C4-2B (cell line): ENCODE results near the gene PRKCE.
A peak's percentile ranks its signal among the peaks of the same experiment; 100 is the strongest.

Source experiments
- H3K27ac ChIP-seq: fragments of 450-650 bp; 2 replicates; pipeline ENCODE4 v1.5.1; 2017
- CTCF ChIP-seq: fragments of 450-650 bp; conservative IDR thresholded peaks from 2 replicates; pipeline ENCODE4 v1.5.1; 2017; ENCODE audit warnings: mild to moderate bottlenecking
- ZFX ChIP-seq: fragments of 450-650 bp; IDR thresholded peaks from 2 replicates; pipeline ENCODE4 v1.6.1; 2017

PRKCE gene

GRCh38 chr2:46042711-46043110 lies 391.2 kb downstream of the PRKCE start:
- peak overlapping the region; percentile 70 for H3K27ac ChIP-seq
- TF ChIP-seq CTCF, result no peak; the same call in 1 of the 2 replicates
- TF ChIP-seq ZFX, result no peak

DNA sequence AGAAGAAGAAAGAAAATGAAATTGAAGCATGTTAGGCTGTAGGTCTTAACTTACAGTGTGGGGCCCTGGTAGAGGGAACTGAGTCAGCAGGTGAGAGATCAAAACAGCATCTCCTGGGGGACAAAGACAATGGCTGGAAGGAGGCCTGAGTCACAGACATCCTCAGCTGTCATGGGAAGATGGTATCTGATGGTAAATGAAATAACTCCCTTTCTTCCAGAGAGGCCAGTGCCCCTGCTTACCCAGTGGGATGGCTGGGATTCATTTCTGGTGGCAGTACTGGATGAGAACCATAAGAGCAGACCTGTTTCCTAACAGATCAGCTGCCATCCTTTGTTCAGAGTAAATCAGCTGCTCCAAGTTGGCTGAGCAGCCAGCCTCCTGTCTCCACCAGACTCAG lies 394.4 kb downstream of the PRKCE start:
- no peak overlapping the region for H3K27ac ChIP-seq
- TF ChIP-seq CTCF (no peak), ZFX (no peak)

- no peak for TF ChIP-seq CTCF
- TF ChIP-seq ZFX, result no peak
- H3K27ac ChIP-seq, result no peak overlapping the region
These were observed 395.8 kb downstream of the PRKCE start for GRCh38 chr2:46047290-46047689.

- no peak overlapping the region for H3K27ac ChIP-seq
- TF ChIP-seq ZFX (no peak), CTCF (no peak)
These were observed 397.2 kb downstream of the PRKCE start for GRCh38 chr2:46048693-46049092.

GRCh38 chr2:46050027-46050426 lies 398.6 kb downstream of the PRKCE start:
- H3K27ac ChIP-seq, result no peak overlapping the region
- no peak for TF ChIP-seq ZFX

- H3K27ac ChIP-seq, result no peak overlapping the region
- no peak for TF ChIP-seq ZFX
- peak; percentile 15 for TF ChIP-seq CTCF
These were observed 399.0 kb downstream of the PRKCE start for GRCh38 chr2:46050489-46050888.

GRCh38 chr2:46051085-46051484 lies 399.6 kb downstream of the PRKCE start:
- H3K27ac ChIP-seq, result no peak overlapping the region
- TF ChIP-seq CTCF (no peak), ZFX (no peak)

- no peak overlapping the region for H3K27ac ChIP-seq
- TF ChIP-seq ZFX (no peak), CTCF (no peak)
These were observed 402.1 kb downstream of the PRKCE start for GRCh38 chr2:46053564-46053963.
